ENCODE results near the gene EIF3D. TPM values are rescaled to one million over a fixed set of nuclear protein-coding genes. Genes with fewer than 3 reads are reported as not detected.

EIF3D gene
- total and polyA plus RNA-seq, 9 of the 15 experiments (the other 6 are each of a cell fraction or from before 2014, with no cell fraction given), result 191 to 422 (median 279) TPM

DNA sequence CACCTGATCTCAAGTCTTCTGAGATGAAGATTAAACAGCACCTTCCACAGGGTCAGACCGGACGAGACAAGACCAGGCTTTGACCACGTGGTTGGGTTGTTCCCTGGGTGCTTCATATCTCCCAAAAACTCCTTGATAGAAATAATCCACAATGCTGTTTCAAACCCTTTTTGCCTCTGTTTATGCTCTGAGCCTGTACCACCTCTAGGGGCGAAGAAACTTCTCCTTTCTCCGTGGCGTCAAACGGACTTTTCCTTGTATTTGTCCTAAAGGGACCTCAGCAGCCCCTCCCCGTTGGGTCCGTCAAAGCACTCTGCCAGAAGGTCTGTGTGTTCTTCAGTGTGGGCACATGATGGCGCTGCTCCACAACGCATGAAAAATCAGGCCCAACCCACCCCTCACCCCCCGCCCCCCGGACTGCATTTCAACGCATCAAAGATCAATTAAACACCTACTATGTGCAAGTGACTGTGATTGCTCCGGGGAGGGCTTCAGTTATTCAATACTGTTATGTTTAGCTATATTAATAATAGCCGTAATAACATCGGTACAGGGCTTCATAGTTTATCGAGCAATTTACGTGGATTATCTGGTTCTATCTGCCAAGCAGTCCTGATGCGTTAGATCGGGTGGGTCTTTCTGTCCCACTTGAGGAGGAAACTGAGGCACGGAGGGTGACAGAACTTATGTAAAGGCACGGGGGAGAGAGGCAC is 17.3 kb upstream of the EIF3D start (continued):
- peak; percentile 64 for TF ChIP-seq REST (IDR thresholded peaks at IDR 0.05; ENCODE audit: borderline replicate concordance)
- TF ChIP-seq REST (CRISPR knock-in tag; IDR thresholded peaks at IDR 0.05; ENCODE audit: low read depth), result no peak
- no peak for TF ChIP-seq SRF (CRISPR knock-in tag; IDR thresholded peaks at IDR 0.05)
- no peak for TF ChIP-seq ZBTB11 (CRISPR knock-in tag; IDR thresholded peaks at IDR 0.05)
- TF ChIP-seq TAF1 (IDR thresholded peaks at IDR 0.05; ENCODE audit: control insufficient read depth, extremely low read depth, insufficient read depth, low read length, severe bottlenecking), result no peak
- no peak for TF ChIP-seq NFATC3 (IDR thresholded peaks at IDR 0.05)
- TF ChIP-seq, protein P1, sequence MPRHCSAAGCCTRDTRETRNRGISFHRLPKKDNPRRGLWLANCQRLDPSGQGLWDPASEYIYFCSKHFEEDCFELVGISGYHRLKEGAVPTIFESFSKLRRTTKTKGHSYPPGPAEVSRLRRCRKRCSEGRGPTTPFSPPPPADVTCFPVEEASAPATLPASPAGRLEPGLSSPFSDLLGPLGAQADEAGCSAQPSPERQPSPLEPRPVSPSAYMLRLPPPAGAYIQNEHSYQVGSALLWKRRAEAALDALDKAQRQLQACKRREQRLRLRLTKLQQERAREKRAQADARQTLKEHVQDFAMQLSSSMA (CRISPR knock-in tag; IDR thresholded peaks at IDR 0.05), result no peak
- TF ChIP-seq, protein P2, sequence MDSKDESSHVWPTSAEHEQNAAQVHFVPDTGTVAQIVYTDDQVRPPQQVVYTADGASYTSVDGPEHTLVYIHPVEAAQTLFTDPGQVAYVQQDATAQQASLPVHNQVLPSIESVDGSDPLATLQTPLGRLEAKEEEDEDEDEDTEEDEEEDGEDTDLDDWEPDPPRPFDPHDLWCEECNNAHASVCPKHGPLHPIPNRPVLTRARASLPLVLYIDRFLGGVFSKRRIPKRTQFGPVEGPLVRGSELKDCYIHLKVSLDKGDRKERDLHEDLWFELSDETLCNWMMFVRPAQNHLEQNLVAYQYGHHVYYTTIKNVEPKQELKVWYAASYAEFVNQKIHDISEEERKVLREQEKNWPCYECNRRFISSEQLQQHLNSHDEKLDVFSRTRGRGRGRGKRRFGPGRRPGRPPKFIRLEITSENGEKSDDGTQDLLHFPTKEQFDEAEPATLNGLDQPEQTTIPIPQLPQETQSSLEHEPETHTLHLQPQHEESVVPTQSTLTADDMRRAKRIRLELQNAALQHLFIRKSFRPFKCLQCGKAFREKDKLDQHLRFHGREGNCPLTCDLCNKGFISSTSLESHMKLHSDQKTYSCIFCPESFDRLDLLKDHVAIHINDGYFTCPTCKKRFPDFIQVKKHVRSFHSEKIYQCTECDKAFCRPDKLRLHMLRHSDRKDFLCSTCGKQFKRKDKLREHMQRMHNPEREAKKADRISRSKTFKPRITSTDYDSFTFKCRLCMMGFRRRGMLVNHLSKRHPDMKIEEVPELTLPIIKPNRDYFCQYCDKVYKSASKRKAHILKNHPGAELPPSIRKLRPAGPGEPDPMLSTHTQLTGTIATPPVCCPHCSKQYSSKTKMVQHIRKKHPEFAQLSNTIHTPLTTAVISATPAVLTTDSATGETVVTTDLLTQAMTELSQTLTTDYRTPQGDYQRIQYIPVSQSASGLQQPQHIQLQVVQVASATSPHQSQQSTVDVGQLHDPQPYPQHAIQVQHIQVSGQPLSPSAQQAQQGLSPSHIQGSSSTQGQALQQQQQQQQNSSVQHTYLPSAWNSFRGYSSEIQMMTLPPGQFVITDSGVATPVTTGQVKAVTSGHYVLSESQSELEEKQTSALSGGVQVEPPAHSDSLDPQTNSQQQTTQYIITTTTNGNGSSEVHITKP (IDR thresholded peaks at IDR 0.05; ENCODE audit: partially characterized antibody), result peak; percentile 16
- TF ChIP-seq GTF2A2 (tag; IDR thresholded peaks at IDR 0.05), result no peak

Measured in K562 (cell line).